ENCODE data around the gene SNRK.

Gene SNRK

GRCh38 chr3:43254125-43254524, 32.2 kb upstream of the SNRK start:
- no peaks in the 10 kb centered on the region for H3K4me1 ChIP-seq
- TF ChIP-seq CTCF (IDR thresholded peaks at IDR 0.05; ENCODE audit: low read depth, low read length) = no peak
- no peaks in the 10 kb centered on the region for H3K9me3 ChIP-seq
- H3K27me3 ChIP-seq = no peaks in the 10 kb centered on the region
- no peak for DNase-seq
- H3K36me3 ChIP-seq = no peaks in the 10 kb centered on the region
- H3K4me3 ChIP-seq (ENCODE audit: low read depth, low read length) = no peak overlapping the region

GRCh38 chr3:43255662-43256061, 30.7 kb upstream of the SNRK start:
- no peak overlapping the region for H3K4me3 ChIP-seq (ENCODE audit: low read depth, low read length)
- no peaks in the 10 kb centered on the region for H3K36me3 ChIP-seq
- H3K9me3 ChIP-seq = no peaks in the 10 kb centered on the region
- no peak for DNase-seq
- no peak for TF ChIP-seq CTCF (IDR thresholded peaks at IDR 0.05; ENCODE audit: low read depth, low read length)
- no peaks in the 10 kb centered on the region for H3K27me3 ChIP-seq
- no peaks in the 10 kb centered on the region for H3K4me1 ChIP-seq

GRCh38 chr3:43256714-43257461, 29.5 kb upstream of the SNRK start:
- no peak for DNase-seq
- no peak for TF ChIP-seq CTCF (IDR thresholded peaks at IDR 0.05; ENCODE audit: low read depth, low read length)
- Histone ChIP-seq H3K4me1 (no peaks in the 10 kb centered on the region), H3K36me3 (no peaks in the 10 kb centered on the region), H3K27me3 (no peaks in the 10 kb centered on the region), H3K9me3 (no peaks in the 10 kb centered on the region), H3K4me3 (ENCODE audit: low read depth, low read length) (no peak overlapping the region)

GRCh38 chr3:43257850-43258249, 28.5 kb upstream of the SNRK start:
- no peak overlapping the region for H3K4me3 ChIP-seq (ENCODE audit: low read depth, low read length)
- TF ChIP-seq CTCF (IDR thresholded peaks at IDR 0.05; ENCODE audit: low read depth, low read length) = no peak
- no peaks in the 10 kb centered on the region for H3K4me1 ChIP-seq
- no peaks in the 10 kb centered on the region for H3K9me3 ChIP-seq
- no peaks in the 10 kb centered on the region for H3K27me3 ChIP-seq
- DNase-seq = no peak
- no peaks in the 10 kb centered on the region for H3K36me3 ChIP-seq

GRCh38 chr3:43259626-43260025, 26.7 kb upstream of the SNRK start:
- no peaks in the 10 kb centered on the region; the same call in 1 of the 2 replicates for H3K4me1 ChIP-seq
- TF ChIP-seq CTCF (IDR thresholded peaks at IDR 0.05; ENCODE audit: low read depth, low read length) = no peak
- no peak for DNase-seq
- no peak overlapping the region for H3K4me3 ChIP-seq (ENCODE audit: low read depth, low read length)
- no peaks in the 10 kb centered on the region for H3K9me3 ChIP-seq
- H3K27me3 ChIP-seq = no peaks in the 10 kb centered on the region
- no peaks in the 10 kb centered on the region for H3K36me3 ChIP-seq

GRCh38 chr3:43260412-43260811, 25.9 kb upstream of the SNRK start:
- Histone ChIP-seq H3K9me3 (no peaks in the 10 kb centered on the region), H3K4me1 (no peaks in the 10 kb centered on the region; the same call in 1 of the 2 replicates), H3K27me3 (no peaks in the 10 kb centered on the region), H3K4me3 (ENCODE audit: low read depth, low read length) (no peak overlapping the region), H3K36me3 (no peaks in the 10 kb centered on the region)
- DNase-seq = no peak
- no peak for TF ChIP-seq CTCF (IDR thresholded peaks at IDR 0.05; ENCODE audit: low read depth, low read length)
